ENCODE data around the gene KIFC3. TPM values are rescaled to one million over a fixed set of nuclear protein-coding genes. Genes with fewer than 3 reads are reported as not detected.

Gene KIFC3
- total and polyA plus RNA-seq, 2 of the 13 experiments (the other 11 are each of a cell fraction or from before 2014, with no cell fraction given): 42.1 to 45.3 TPM

DNA sequence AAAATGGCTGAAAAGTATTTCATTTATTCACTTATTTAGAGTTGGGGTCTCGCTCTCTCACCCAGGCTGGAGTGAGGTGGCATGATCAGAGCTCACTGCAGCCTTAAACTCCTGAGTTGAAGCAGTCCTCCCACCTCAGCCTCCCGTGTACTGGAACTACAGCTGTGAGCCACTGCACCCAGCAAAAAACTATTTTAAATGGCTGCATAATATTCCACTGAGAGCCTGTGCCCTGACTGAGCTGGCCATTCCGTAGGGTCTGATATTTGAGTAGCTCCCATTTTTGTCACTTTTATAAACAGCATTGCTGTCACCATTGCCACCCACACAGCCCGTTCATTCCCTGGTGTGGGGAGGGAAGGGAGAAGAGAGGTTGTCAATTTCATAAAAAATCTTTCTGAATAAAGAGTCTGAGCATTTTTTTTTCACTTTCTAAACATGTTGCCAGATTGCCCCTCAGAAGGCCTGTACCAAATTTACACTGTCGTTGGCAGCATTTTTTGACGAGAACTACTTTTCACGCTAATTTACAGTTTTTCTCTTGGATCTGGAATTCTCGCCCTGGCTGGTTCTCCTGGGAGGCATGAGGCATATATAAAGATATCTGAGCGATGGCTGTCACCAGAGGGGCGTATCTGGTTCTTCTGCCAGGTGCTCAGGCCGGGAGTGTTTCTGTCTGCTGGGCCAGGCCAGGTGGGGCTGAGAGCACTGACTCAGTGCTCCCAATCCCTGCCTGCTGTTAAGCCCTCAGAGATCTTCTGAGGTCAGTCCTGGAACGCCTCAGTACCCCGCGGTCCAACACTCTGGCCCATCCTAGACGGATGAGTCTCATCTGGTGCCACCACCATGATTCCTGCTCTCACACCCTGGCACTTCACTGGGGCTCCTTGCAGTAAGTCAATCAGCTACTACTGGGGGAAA is 7.2 kb upstream of the KIFC3 start (continued):
- no peak for TF ChIP-seq PHF5A (CRISPR knock-in tag; IDR thresholded peaks at IDR 0.05; ENCODE audit: low read depth, unreplicated experiment)
- no peak for TF ChIP-seq ZNF589 (CRISPR knock-in tag; conservative IDR thresholded peaks at IDR 0.05)
- no peak for TF ChIP-seq ATM (IDR thresholded peaks at IDR 0.05; ENCODE audit: borderline replicate concordance)
- TF ChIP-seq HES4 (CRISPR knock-in tag; IDR thresholded peaks at IDR 0.05; ENCODE audit: borderline replicate concordance): 0 out of 2 replicates have a peak, but pooled peaks have one; percentile 41
- no peak for TF ChIP-seq MTA3 (CRISPR knock-in tag; IDR thresholded peaks at IDR 0.05)
- no peak for TF ChIP-seq POLR2AphosphoS2 (IDR thresholded peaks at IDR 0.05; ENCODE audit: low read depth, low read length)
- no peak for TF ChIP-seq MAFK (conservative IDR thresholded peaks at IDR 0.05 in 1 of 2, IDR thresholded peaks at IDR 0.05 in 1 of 2; ENCODE audit: low read length in 2 of 2)
- no peak for TF ChIP-seq YY1 (IDR thresholded peaks at IDR 0.05; ENCODE audit: insufficient read depth, insufficient replicate concordance, low read depth, low read length)
- TF ChIP-seq ZKSCAN5 (CRISPR knock-in tag; IDR thresholded peaks at IDR 0.05): no peak
- no peak for TF ChIP-seq ZSCAN22 (CRISPR knock-in tag; IDR thresholded peaks at IDR 0.05)
- TF ChIP-seq ZNF549 (CRISPR knock-in tag; IDR thresholded peaks at IDR 0.05): no peak
- TF ChIP-seq ESRRA (CRISPR knock-in tag; IDR thresholded peaks at IDR 0.05; ENCODE audit: low read depth): no peak
- TF ChIP-seq, protein P1, sequence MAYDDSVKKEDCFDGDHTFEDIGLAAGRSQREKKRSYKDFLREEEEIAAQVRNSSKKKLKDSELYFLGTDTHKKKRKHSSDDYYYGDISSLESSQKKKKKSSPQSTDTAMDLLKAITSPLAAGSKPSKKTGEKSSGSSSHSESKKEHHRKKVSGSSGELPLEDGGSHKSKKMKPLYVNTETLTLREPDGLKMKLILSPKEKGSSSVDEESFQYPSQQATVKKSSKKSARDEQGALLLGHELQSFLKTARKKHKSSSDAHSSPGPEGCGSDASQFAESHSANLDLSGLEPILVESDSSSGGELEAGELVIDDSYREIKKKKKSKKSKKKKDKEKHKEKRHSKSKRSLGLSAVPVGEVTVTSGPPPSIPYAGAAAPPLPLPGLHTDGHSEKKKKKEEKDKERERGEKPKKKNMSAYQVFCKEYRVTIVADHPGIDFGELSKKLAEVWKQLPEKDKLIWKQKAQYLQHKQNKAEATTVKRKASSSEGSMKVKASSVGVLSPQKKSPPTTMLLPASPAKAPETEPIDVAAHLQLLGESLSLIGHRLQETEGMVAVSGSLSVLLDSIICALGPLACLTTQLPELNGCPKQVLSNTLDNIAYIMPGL (CRISPR knock-in tag; IDR thresholded peaks at IDR 0.05; ENCODE audit: borderline replicate concordance in 1 of 2, low read depth in 1 of 2): no peak
- no peak for TF ChIP-seq RARA (CRISPR knock-in tag; IDR thresholded peaks at IDR 0.05)
- no peak for TF ChIP-seq ETV5 (CRISPR knock-in tag; IDR thresholded peaks at IDR 0.05; ENCODE audit: borderline replicate concordance)
- TF ChIP-seq SIX1 (CRISPR knock-in tag; IDR thresholded peaks at IDR 0.05; ENCODE audit: borderline replicate concordance): no peak
- TF ChIP-seq, protein P2, sequence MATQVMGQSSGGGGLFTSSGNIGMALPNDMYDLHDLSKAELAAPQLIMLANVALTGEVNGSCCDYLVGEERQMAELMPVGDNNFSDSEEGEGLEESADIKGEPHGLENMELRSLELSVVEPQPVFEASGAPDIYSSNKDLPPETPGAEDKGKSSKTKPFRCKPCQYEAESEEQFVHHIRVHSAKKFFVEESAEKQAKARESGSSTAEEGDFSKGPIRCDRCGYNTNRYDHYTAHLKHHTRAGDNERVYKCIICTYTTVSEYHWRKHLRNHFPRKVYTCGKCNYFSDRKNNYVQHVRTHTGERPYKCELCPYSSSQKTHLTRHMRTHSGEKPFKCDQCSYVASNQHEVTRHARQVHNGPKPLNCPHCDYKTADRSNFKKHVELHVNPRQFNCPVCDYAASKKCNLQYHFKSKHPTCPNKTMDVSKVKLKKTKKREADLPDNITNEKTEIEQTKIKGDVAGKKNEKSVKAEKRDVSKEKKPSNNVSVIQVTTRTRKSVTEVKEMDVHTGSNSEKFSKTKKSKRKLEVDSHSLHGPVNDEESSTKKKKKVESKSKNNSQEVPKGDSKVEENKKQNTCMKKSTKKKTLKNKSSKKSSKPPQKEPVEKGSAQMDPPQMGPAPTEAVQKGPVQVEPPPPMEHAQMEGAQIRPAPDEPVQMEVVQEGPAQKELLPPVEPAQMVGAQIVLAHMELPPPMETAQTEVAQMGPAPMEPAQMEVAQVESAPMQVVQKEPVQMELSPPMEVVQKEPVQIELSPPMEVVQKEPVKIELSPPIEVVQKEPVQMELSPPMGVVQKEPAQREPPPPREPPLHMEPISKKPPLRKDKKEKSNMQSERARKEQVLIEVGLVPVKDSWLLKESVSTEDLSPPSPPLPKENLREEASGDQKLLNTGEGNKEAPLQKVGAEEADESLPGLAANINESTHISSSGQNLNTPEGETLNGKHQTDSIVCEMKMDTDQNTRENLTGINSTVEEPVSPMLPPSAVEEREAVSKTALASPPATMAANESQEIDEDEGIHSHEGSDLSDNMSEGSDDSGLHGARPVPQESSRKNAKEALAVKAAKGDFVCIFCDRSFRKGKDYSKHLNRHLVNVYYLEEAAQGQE (IDR thresholded peaks at IDR 0.05; ENCODE audit: borderline replicate concordance in 1 of 2, low read depth in 1 of 2, low read length in 2 of 2): no peak
- no peak for TF ChIP-seq ZNF605 (CRISPR knock-in tag; IDR thresholded peaks at IDR 0.05)
- TF ChIP-seq, protein P3, sequence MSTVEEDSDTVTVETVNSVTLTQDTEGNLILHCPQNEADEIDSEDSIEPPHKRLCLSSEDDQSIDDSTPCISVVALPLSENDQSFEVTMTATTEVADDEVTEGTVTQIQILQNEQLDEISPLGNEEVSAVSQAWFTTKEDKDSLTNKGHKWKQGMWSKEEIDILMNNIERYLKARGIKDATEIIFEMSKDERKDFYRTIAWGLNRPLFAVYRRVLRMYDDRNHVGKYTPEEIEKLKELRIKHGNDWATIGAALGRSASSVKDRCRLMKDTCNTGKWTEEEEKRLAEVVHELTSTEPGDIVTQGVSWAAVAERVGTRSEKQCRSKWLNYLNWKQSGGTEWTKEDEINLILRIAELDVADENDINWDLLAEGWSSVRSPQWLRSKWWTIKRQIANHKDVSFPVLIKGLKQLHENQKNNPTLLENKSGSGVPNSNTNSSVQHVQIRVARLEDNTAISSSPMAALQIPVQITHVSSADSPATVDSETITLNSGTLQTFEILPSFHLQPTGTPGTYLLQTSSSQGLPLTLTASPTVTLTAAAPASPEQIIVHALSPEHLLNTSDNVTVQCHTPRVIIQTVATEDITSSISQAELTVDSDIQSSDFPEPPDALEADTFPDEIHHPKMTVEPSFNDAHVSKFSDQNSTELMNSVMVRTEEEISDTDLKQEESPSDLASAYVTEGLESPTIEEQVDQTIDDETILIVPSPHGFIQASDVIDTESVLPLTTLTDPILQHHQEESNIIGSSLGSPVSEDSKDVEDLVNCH (CRISPR knock-in tag; IDR thresholded peaks at IDR 0.05): 0 out of 2 replicates have a peak, but pooled peaks have one; percentile 1
- TF ChIP-seq, protein P4, sequence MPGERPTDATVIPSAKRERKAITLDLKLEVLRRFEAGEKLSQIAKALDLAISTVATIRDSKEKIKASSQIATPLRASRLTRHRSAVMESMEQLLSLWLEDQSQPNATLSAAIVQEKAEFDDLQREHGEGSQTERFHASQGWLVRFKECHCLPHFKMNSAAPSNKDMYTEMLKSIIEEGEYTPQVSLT (CRISPR knock-in tag; IDR thresholded peaks at IDR 0.05; ENCODE audit: borderline replicate concordance, low read depth): 0 out of 2 replicates have a peak, but pooled peaks have one; percentile 21

Measured in HepG2 (cell line).